HG02678 (cell line): ENCODE data around the gene OR10G7.

Source experiments
- ATAC-seq: cut with Tn5 transposase; IDR thresholded peaks from one replicate; pipeline ENCODE4 v1.9.1; 2021; ENCODE audit warnings: mild to moderate bottlenecking, moderate library complexity; ENCODE audit not compliant: unreplicated experiment

OR10G7 gene

GRCh38 chr11:124041254-124041653 is at the start of gene OR10G7:
OR10G7 (minus strand) TSS chr11:124041325; CDS start chr11:124039001, 2,324 bp downstream.
- no peak for ATAC-seq

DNA sequence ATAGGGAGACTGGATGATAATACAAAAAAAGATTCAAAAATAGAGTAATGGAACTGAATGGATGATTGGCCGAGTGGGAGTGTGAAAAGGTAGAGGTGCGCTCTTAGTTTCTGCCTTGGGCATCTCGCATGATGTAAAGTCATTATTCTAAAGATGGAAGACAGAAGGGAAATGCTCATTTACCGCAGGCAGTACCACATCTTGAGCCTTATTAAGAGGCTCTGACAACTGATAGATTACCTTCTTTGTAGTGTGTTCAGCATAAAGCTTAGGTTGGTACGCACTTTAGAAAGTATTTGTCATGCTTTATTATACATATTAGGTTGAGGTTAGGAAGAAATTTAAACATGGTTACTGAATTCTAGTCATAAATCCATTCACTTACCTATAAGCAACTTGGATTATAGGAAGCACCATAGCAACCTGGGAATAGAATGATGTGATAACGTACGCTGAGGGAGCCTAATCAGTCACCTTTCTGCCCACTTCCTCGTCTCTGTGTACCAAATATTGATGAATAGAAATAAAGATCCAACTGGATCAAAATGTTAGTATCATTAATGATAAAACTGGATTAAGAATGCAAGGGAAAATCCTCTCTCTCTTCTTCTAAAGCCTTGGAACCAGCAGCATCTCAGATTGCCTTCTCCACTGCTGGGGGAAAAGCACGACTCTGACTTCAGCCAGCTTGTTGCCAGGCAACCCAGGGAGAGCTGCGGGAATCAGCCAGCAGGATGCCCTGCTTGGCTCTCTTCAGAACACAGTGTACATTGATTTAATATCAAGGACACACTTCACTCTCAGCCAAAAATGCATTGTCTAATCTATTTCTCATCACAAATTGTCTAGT is 45.1 kb upstream of the OR10G7 start:
- ATAC-seq: no peak

GRCh38 chr11:124085583-124085982 is 44.5 kb upstream of the OR10G7 start:
- ATAC-seq: no peak

GRCh38 chr11:124082371-124082770 is 41.2 kb upstream of the OR10G7 start:
- no peak for ATAC-seq

- ATAC-seq: no peak
Observed at GRCh38 chr11:124081483-124081882, 40.4 kb upstream of the OR10G7 start.

DNA sequence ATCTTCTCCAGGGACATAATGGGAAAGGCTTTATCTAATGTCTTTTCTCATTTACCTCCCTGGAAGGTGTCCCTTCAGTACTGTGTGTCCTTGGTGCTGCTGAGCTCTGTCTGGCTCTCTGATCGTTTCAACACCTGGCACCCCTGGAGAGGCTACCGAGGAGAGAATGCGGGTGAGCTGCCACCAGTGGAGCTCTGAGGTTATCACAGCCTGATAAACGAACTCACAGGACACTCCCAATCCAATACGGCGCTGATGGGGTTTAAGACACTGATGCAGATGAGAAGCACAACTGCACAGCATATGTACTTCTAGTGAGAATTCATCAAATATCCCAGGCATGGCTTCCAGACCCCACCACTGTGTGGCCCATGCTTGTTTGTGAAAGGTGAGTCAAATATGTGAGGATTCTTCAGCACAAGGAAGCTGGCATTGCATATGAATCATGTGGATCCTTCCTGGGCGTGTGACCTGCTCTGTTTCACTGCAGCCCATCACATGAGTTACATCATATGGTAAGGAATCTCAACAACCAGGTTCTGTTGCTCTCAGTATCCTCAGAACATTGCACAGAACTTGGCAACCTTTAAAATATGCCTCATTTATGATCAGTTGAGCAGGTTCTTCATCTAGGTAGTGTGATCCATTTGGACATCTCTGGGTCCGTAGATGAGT is 39.3 kb upstream of the OR10G7 start:
- no peak for ATAC-seq

- no peak for ATAC-seq
Observed at GRCh38 chr11:124079631-124080326, 38.7 kb upstream of the OR10G7 start.

- no peak for ATAC-seq
Observed at GRCh38 chr11:124078591-124078990, 37.5 kb upstream of the OR10G7 start.

GRCh38 chr11:124077266-124077665 is 36.1 kb upstream of the OR10G7 start:
- no peak for ATAC-seq

DNA sequence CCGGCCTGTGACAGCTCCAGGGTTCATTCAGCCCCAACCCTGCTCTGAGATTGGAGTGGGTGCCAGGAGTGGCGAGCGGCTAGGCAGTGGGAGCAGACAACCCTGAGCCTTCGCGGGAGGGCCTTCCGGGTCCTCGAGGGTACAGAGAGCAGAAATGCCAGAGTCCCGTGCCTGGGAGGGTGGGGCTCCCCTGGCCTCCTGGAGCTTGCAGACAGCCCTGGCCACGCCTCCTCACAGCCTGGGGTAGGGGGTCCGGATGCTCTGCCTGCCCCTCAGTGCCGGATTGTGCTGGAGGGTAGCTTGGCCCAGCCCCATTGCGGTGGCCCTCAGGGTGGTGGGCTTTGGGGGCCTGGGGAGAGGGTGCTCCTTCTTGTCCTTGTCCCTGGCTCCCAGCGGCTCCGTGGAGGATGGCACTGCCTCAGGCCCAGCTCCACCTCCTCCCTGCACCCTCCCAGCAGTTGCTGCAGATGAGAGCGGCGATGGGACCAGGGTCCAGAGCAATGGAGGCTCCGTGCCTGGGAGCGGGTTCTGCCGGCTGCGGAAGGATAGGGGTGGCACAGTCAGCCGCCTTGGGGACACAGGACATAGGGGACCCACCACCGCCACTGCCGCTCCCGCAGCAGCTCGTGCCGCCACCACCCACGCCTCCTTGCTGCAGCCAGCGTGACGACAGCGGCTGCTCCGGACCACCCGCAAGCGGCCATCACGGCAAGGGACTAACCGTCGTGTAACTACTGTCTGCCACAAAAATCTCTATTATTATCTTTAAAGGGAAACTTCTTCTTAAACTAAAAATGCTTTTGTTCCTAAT is 34.9 kb upstream of the OR10G7 start:
- ATAC-seq: peak; percentile 68

DNA sequence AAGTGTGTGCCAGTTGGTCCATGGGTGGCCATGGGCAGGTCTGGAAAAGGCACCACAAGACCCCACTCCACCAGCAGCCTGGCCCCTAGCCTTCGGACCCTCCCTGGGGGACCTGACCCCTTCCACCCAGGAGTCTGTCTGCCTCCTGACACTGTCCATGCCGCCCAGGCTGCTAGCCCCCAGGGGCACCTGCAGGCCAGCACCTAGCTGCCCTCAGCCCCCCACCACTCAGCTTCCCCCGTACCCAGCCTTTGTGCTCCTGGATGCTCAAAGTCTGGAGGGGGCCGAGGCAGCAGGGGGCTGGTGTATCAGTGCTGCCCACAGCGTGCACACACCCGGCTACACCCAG is 34.3 kb upstream of the OR10G7 start:
- ATAC-seq: no peak

DNA sequence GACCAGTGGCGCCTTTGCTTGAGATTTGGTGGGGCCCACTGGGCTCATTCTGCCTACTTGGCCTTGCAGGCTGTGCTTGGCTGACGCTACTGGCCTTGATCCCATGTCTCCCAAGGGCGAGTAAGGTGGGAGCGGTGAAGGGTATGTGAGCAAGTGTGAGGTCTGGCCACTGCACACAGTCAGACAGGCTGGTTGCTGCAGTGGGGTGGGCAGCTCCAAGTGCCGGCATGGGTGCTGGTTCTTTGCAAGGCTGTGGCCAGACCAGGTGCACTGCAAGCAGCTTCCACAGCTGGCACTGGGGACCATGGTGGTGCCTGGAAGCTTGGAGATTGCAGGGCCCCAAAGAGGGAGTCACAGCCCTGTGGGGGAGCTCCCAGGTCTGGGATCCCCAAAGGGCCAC is 33.4 kb upstream of the OR10G7 start:
- ATAC-seq: no peak

GRCh38 chr11:124072147-124072546 is 31.0 kb upstream of the OR10G7 start:
- no peak for ATAC-seq

DNA sequence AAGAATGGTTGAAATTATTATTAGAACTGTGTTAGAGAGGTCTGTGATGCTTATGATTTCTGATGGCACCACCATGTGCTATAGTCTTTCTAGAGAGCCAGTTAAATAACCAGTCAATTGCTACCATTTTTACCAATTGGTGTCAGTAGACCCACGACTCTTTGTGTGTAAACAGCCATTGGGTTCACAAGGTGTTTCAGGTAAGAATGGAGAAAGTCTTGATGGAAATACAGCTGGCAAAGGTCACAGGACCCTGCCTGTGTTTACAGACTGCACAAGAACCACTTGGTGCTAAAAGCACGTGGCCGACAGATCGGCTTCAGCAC is 30.5 kb upstream of the OR10G7 start:
- ATAC-seq: no peak

DNA sequence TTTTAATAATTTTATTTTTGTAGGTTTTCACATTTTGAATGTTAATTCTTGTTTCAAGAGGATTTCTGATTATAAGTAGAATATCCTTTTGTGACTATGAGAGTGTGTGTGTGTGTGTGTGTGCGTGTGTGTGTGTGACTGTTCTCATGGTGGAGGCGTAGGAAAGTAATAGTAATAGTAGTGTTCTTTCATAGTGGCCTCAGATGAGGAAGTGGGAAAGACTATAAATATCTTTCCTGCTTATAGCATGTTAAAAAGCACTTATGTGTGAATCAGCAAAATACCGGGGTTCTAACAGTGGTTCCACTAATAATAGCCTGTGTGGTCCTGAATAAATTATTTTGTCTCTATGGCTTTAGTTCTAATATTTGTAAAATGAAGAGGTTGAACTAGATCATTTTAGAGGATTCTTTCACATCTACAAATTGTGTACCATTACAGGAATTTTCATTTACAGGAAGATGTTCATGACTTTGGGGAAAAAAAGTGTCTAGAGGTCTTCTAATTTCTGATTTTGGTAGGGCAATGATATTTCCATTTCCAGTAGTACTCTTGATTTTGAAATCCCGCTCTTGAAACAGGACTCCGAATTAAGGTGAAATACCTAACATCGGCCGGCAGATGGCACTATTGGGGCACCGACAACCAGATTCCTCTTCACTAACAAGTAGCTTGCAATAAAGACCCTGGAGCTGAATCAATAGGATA is 29.9 kb upstream of the OR10G7 start:
- ATAC-seq: peak; percentile 78

- peak; percentile 80 for ATAC-seq
Observed at GRCh38 chr11:124069429-124070401, 28.6 kb upstream of the OR10G7 start.

DNA sequence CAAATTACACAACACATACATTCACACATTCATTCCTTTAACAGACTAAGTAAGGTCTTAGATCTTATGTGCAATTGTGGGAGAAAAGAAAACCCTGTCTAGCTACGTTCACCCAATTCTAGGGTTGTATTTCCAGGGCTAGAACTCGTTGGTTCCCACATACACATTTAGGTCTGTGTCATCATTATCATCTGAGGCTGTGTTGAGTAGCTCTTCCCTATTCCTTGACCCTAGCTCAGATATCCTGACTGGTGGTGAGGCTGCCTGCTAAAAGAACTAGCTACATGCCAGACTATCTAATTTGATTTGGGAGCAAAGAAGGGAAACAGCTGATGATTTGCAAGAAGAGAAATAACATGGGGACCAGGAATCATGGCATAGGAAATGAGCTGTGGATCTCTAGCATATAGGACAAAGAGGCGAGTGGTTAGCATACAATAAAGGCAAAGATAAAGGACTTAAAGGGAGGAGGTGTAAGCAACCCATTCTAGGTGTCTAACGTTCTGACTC is 27.5 kb upstream of the OR10G7 start:
- no peak for ATAC-seq

DNA sequence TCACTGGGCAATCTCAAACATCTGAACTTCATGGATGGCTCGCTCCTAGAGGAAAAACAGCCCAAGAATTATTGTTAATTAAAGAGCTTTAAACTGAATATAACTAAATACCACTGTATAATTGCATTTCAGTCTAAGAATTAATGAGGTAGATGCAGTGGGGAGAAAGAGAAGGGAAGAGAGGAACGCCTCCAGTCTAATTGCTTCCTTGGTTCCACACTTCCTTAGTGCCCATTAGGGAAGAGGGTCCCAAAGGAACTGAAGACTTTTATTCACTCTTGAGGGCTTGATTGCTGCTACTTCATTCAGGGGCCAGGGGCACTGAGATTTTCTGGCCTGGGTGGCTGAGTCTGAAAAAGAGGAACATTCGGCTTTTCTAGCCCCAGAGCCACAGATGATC is 11.8 kb upstream of the OR10G7 start:
- no peak for ATAC-seq

GRCh38 chr11:124050748-124051147 is 9.6 kb upstream of the OR10G7 start:
- no peak for ATAC-seq
